ENCODE results near the gene RPP14.
"Not testable (repeated sequence)": the region's sequence is repeated elsewhere in the genome, so short reads cannot be mapped to it uniquely, and the experiment has no call there.

The RPP14 gene

GRCh38 chr3:58267543-58267942 lies 38.5 kb upstream of the RPP14 start:
- not testable (repeated sequence) for H3K79me1 ChIP-seq (ENCODE audit: low read depth, low read length); H3K4me2 ChIP-seq (ENCODE audit: insufficient read depth, low read length, poor library complexity, severe bottlenecking); H4K91ac ChIP-seq (ENCODE audit: low read depth, low read length, poor library complexity); H3K4me1 ChIP-seq (ENCODE audit: control insufficient read depth in 2 of 2, insufficient read depth in 1 of 2, low read depth in 1 of 2, low read length in 2 of 2); H3K23ac ChIP-seq (ENCODE audit: low read depth, low read length, poor library complexity); H2BK5ac ChIP-seq (ENCODE audit: low read length); H4K8ac ChIP-seq (ENCODE audit: low read depth, low read length); H3K36me3 ChIP-seq (replicated peaks in 1 of 2; ENCODE audit: control insufficient read depth in 2 of 2, insufficient read depth in 2 of 2, low read length in 2 of 2); H2AFZ ChIP-seq (ENCODE audit: low read length); H2BK120ac ChIP-seq (ENCODE audit: low read depth, low read length); H3K27ac ChIP-seq (replicated peaks; ENCODE audit: low read length); DNase-seq (ENCODE audit: low spot score); H3K14ac ChIP-seq (ENCODE audit: low read length); H2BK12ac ChIP-seq (ENCODE audit: low read length); H3K9ac ChIP-seq (ENCODE audit: low read depth, low read length, poor library complexity); H2AK5ac ChIP-seq (ENCODE audit: low read depth, low read length); H3K27me3 ChIP-seq (ENCODE audit: control insufficient read depth in 3 of 3, insufficient read depth in 3 of 3, low read depth in 1 of 3, low read length in 3 of 3); H3K4ac ChIP-seq (ENCODE audit: low read length); H3K4me3 ChIP-seq (ENCODE audit: low read length in 2 of 2); H3K18ac ChIP-seq (ENCODE audit: low read length); H3K9me3 ChIP-seq (replicated peaks in 1 of 2; ENCODE audit: control insufficient read depth in 2 of 2, insufficient read depth in 1 of 2, low read depth in 1 of 2, low read length in 2 of 2); H2BK15ac ChIP-seq (ENCODE audit: low read length)
- WGBS, 2 donors (ENCODE audit: extremely low coverage in 2 of 2, insufficient read length in 2 of 2, insufficient replicate concordance in 1 of 2): no CpG with 5 or more reads among the region's 1 CpG

- Histone ChIP-seq H3K18ac (ENCODE audit: low read length) (no peak overlapping the region), H3K14ac (ENCODE audit: low read length) (no peak overlapping the region)
- no CpG with 5 or more reads among the region's 2 CpGs for WGBS, 2 donors (ENCODE audit: extremely low coverage in 2 of 2, insufficient read length in 2 of 2, insufficient replicate concordance in 1 of 2)
Measured at GRCh38 chr3:58269356-58269755, 36.7 kb upstream of the RPP14 start.

GRCh38 chr3:58270485-58270884 lies 35.6 kb upstream of the RPP14 start:
- no peak overlapping the region for H3K4me2 ChIP-seq (ENCODE audit: insufficient read depth, low read length, poor library complexity, severe bottlenecking)
- H2AFZ ChIP-seq (ENCODE audit: low read length): no peak overlapping the region
- H3K14ac ChIP-seq (ENCODE audit: low read length): no peak overlapping the region
- no peak overlapping the region for H3K23ac ChIP-seq (ENCODE audit: low read depth, low read length, poor library complexity)
- no peak overlapping the region for H3K9ac ChIP-seq (ENCODE audit: low read depth, low read length, poor library complexity)
- DNase-seq (ENCODE audit: low spot score): no peak
- no peak overlapping the region for H2BK12ac ChIP-seq (ENCODE audit: low read length)
- H2BK5ac ChIP-seq (ENCODE audit: low read length): no peak overlapping the region
- H4K91ac ChIP-seq (ENCODE audit: low read depth, low read length, poor library complexity): no peak overlapping the region
- no peak overlapping the region for H3K4ac ChIP-seq (ENCODE audit: low read length)
- H3K4me3 ChIP-seq (ENCODE audit: low read length in 2 of 2): no peak overlapping the region
- H2AK5ac ChIP-seq (ENCODE audit: low read depth, low read length): no peak overlapping the region
- no peak overlapping the region for H3K27ac ChIP-seq (replicated peaks; ENCODE audit: low read length)
- H3K9me3 ChIP-seq (replicated peaks in 1 of 2; ENCODE audit: control insufficient read depth in 2 of 2, insufficient read depth in 1 of 2, low read depth in 1 of 2, low read length in 2 of 2): no peaks in the 10 kb centered on the region
- no peaks in the 10 kb centered on the region for H3K4me1 ChIP-seq (ENCODE audit: control insufficient read depth in 2 of 2, insufficient read depth in 1 of 2, low read depth in 1 of 2, low read length in 2 of 2)
- no CpG with 5 or more reads among the region's 2 CpGs for WGBS, 2 donors (ENCODE audit: extremely low coverage in 2 of 2, insufficient read length in 2 of 2, insufficient replicate concordance in 1 of 2)
- no peak overlapping the region for H2BK15ac ChIP-seq (ENCODE audit: low read length)
- H3K36me3 ChIP-seq (replicated peaks in 1 of 2; ENCODE audit: control insufficient read depth in 2 of 2, insufficient read depth in 2 of 2, low read length in 2 of 2): peaks cover 0 to 6% of the 10 kb centered on the region in 2 donors
- no peak overlapping the region for H3K18ac ChIP-seq (ENCODE audit: low read length)
- H4K8ac ChIP-seq (ENCODE audit: low read depth, low read length): no peak overlapping the region
- H2BK120ac ChIP-seq (ENCODE audit: low read depth, low read length): no peak overlapping the region
- no peaks in the 10 kb centered on the region for H3K79me1 ChIP-seq (ENCODE audit: low read depth, low read length)
- no peaks in the 10 kb centered on the region for H3K27me3 ChIP-seq (ENCODE audit: control insufficient read depth in 3 of 3, insufficient read depth in 3 of 3, low read depth in 1 of 3, low read length in 3 of 3)

More at GRCh38 chr3:58269356-58269755, 36.7 kb upstream of the RPP14 start:
- Histone ChIP-seq H3K27me3 (ENCODE audit: control insufficient read depth in 3 of 3, insufficient read depth in 3 of 3, low read depth in 1 of 3, low read length in 3 of 3) (no peaks in the 10 kb centered on the region), H4K91ac (ENCODE audit: low read depth, low read length, poor library complexity) (no peak overlapping the region), H2AFZ (ENCODE audit: low read length) (no peak overlapping the region), H3K79me1 (ENCODE audit: low read depth, low read length) (no peaks in the 10 kb centered on the region), H3K9me3 (replicated peaks in 1 of 2; ENCODE audit: control insufficient read depth in 2 of 2, insufficient read depth in 1 of 2, low read depth in 1 of 2, low read length in 2 of 2) (no peaks in the 10 kb centered on the region), H3K36me3 (replicated peaks in 1 of 2; ENCODE audit: control insufficient read depth in 2 of 2, insufficient read depth in 2 of 2, low read length in 2 of 2) (peaks cover 0 to 2% of the 10 kb centered on the region in 2 donors), H2AK5ac (ENCODE audit: low read depth, low read length) (no peak overlapping the region), H3K4me2 (ENCODE audit: insufficient read depth, low read length, poor library complexity, severe bottlenecking) (no peak overlapping the region), H3K4me1 (ENCODE audit: control insufficient read depth in 2 of 2, insufficient read depth in 1 of 2, low read depth in 1 of 2, low read length in 2 of 2) (no peaks in the 10 kb centered on the region), H4K8ac (ENCODE audit: low read depth, low read length) (no peak overlapping the region), H3K4ac (ENCODE audit: low read length) (no peak overlapping the region), H3K23ac (ENCODE audit: low read depth, low read length, poor library complexity) (no peak overlapping the region), H2BK5ac (ENCODE audit: low read length) (no peak overlapping the region), H2BK120ac (ENCODE audit: low read depth, low read length) (no peak overlapping the region), H2BK12ac (ENCODE audit: low read length) (no peak overlapping the region), H3K9ac (ENCODE audit: low read depth, low read length, poor library complexity) (no peak overlapping the region), H3K4me3 (ENCODE audit: low read length in 2 of 2) (no peak overlapping the region), H2BK15ac (ENCODE audit: low read length) (no peak overlapping the region), H3K27ac (replicated peaks; ENCODE audit: low read length) (no peak overlapping the region)
- DNase-seq (ENCODE audit: low spot score): no peak

GRCh38 chr3:58271901-58272501 lies 34.0 kb upstream of the RPP14 start:
- Histone ChIP-seq H4K8ac (ENCODE audit: low read depth, low read length) (no peak overlapping the region), H4K91ac (ENCODE audit: low read depth, low read length, poor library complexity) (no peak overlapping the region), H3K36me3 (replicated peaks in 1 of 2; ENCODE audit: control insufficient read depth in 2 of 2, insufficient read depth in 2 of 2, low read length in 2 of 2) (peaks cover 0 to 8% of the 10 kb centered on the region in 2 donors), H2BK5ac (ENCODE audit: low read length) (no peak overlapping the region), H3K9me3 (replicated peaks in 1 of 2; ENCODE audit: control insufficient read depth in 2 of 2, insufficient read depth in 1 of 2, low read depth in 1 of 2, low read length in 2 of 2) (no peaks in the 10 kb centered on the region), H3K14ac (ENCODE audit: low read length) (no peak overlapping the region), H2BK12ac (ENCODE audit: low read length) (no peak overlapping the region), H2BK120ac (ENCODE audit: low read depth, low read length) (no peak overlapping the region), H3K79me1 (ENCODE audit: low read depth, low read length) (no peaks in the 10 kb centered on the region), H3K4me3 (ENCODE audit: low read length in 2 of 2) (no peak overlapping the region), H2BK15ac (ENCODE audit: low read length) (no peak overlapping the region), H2AK5ac (ENCODE audit: low read depth, low read length) (no peak overlapping the region), H3K18ac (ENCODE audit: low read length) (no peak overlapping the region), H3K9ac (ENCODE audit: low read depth, low read length, poor library complexity) (no peak overlapping the region), H2AFZ (ENCODE audit: low read length) (no peak overlapping the region), H3K23ac (ENCODE audit: low read depth, low read length, poor library complexity) (no peak overlapping the region), H3K4me1 (ENCODE audit: control insufficient read depth in 2 of 2, insufficient read depth in 1 of 2, low read depth in 1 of 2, low read length in 2 of 2) (no peaks in the 10 kb centered on the region), H3K27me3 (ENCODE audit: control insufficient read depth in 3 of 3, insufficient read depth in 3 of 3, low read depth in 1 of 3, low read length in 3 of 3) (no peaks in the 10 kb centered on the region), H3K27ac (replicated peaks; ENCODE audit: low read length) (no peak overlapping the region), H3K4me2 (ENCODE audit: insufficient read depth, low read length, poor library complexity, severe bottlenecking) (no peak overlapping the region), H3K4ac (ENCODE audit: low read length) (no peak overlapping the region)
- no CpG with 5 or more reads among the region's 7 CpGs for WGBS, 2 donors (ENCODE audit: extremely low coverage in 2 of 2, insufficient read length in 2 of 2, insufficient replicate concordance in 1 of 2)
- no peak for DNase-seq (ENCODE audit: low spot score)
